GM18505 (cell line): ENCODE results near the gene MYD88.
"Not testable (repeated sequence)": the region's sequence is repeated elsewhere in the genome, so short reads cannot be mapped to it uniquely, and the experiment has no call there.

Experiments
- ATAC-seq: cut with Tn5 transposase; IDR thresholded peaks from one replicate; pipeline ENCODE4 v1.9.1; 2021; ENCODE audit not compliant: unreplicated experiment
- POLR2A ChIP-seq: IDR thresholded peaks from 4 replicates; pipeline ENCODE4 v1.6.1; 2011; ENCODE audit warnings: borderline replicate concordance; ENCODE audit not compliant: insufficient read depth, insufficient read length; ENCODE audit errors: extremely low read depth

MYD88 gene

GRCh38 chr3:38150780-38151528 is 12.5 kb downstream of the MYD88 start:
- no peak for ATAC-seq

GRCh38 chr3:38151667-38152265 is 13.3 kb downstream of the MYD88 start:
- no peak for TF ChIP-seq POLR2A
- ATAC-seq = no peak

More at GRCh38 chr3:38150780-38151528, 12.5 kb downstream of the MYD88 start:
- TF ChIP-seq POLR2A = no peak

- no peak for TF ChIP-seq POLR2A
- ATAC-seq = no peak
Observed at GRCh38 chr3:38152609-38153008, 14.1 kb downstream of the MYD88 start.

GRCh38 chr3:38153221-38153620 is 14.8 kb downstream of the MYD88 start:
- ATAC-seq = no peak
- TF ChIP-seq POLR2A = no peak

- ATAC-seq = no peak
- TF ChIP-seq POLR2A = no peak
Observed at GRCh38 chr3:38154033-38154494, 15.6 kb downstream of the MYD88 start.

- no peak for TF ChIP-seq POLR2A
- no peak for ATAC-seq
Observed at GRCh38 chr3:38154625-38155255, 16.3 kb downstream of the MYD88 start.

GRCh38 chr3:38155825-38156224 is 17.4 kb downstream of the MYD88 start:
- no peak for TF ChIP-seq POLR2A
- no peak for ATAC-seq

GRCh38 chr3:38157117-38157516 is 18.7 kb downstream of the MYD88 start:
- ATAC-seq = no peak
- no peak for TF ChIP-seq POLR2A

GRCh38 chr3:38157595-38157994 is 19.1 kb downstream of the MYD88 start:
- ATAC-seq = no peak
- no peak for TF ChIP-seq POLR2A

GRCh38 chr3:38158472-38158871 is 20.0 kb downstream of the MYD88 start:
- ATAC-seq = no peak
- no peak for TF ChIP-seq POLR2A

- ATAC-seq = not testable (repeated sequence)
Observed at GRCh38 chr3:38160704-38161103, 22.2 kb downstream of the MYD88 start.

GRCh38 chr3:38163117-38163840 is 24.8 kb downstream of the MYD88 start:
- ATAC-seq = no peak
- TF ChIP-seq POLR2A = no peak

- TF ChIP-seq POLR2A = no peak
Observed at GRCh38 chr3:38163841-38164642, 25.6 kb downstream of the MYD88 start.

More at GRCh38 chr3:38163841-38164642, 25.6 kb downstream of the MYD88 start:
- no peak for ATAC-seq
